ENCODE data around the gene SLC27A2.

DNA sequence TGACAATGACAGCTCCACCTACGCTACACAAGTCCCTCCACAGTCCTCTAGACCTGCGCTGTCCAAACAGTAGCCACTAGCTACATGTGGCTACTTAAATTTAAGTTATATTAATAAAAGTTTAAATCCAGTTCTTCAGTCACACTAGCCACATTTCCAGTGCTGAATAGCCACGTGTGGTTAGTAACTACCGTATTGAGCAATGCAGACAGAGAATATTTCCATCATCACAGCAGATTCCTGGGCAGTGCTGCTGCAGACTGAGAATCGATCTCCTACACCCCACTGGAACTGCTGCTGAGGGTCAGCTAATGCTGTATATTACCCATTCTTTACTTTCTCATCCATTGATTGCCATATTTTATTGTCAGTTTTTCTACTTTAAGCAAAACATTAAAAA is 42.6 kb downstream of the SLC27A2 start:
- TF ChIP-seq CTCF (conservative IDR thresholded peaks at IDR 0.05; ENCODE audit: low read length) (no peak), EZH2phosphoT487 (IDR thresholded peaks at IDR 0.05; ENCODE audit: borderline replicate concordance, low read depth, low read length) (no peak)
